Activated CD8-positive, alpha-beta T cell treated with anti-CD3 and anti-CD28 coated beads for 36 hours (primary cell): ENCODE data around the gene CHD9. TPM values are rescaled to one million over a fixed set of nuclear protein-coding genes. Genes with fewer than 3 reads are reported as not detected.

Experiments used
- ATAC-seq: fragments of 200-7000 bp; cut with Tn5 transposase; one replicate; pipeline ENCODE4 v1.10.0; 2021; ENCODE audit warnings: mild to moderate bottlenecking, moderate library complexity
- CTCF ChIA-PET: fragments of 350-600 bp; sonication (Branson Sonifier 250); formaldehyde crosslinking; loops from one replicate; lab custom pipeline; 2021; ENCODE audit warnings: antibody characterized with exemption; lab: Charles Lee
- POLR2A ChIA-PET: fragments of 350-600 bp; sonication (Branson Sonifier 250); formaldehyde crosslinking; loops from one replicate; lab custom pipeline; 2021; ENCODE audit warnings: antibody characterized with exemption; lab: Charles Lee
- DNase-seq: peaks from one replicate; pipeline ENCODE4 v3.0.0-alpha.2; 2020
- H3K27ac Mint-ChIP-seq: one replicate; pipeline ENCODE4 v1.8.0; 2021; ENCODE audit warnings: mild to moderate bottlenecking, mixed read lengths
- H3K27me3 Mint-ChIP-seq: one replicate; pipeline ENCODE4 v1.8.0; 2021; ENCODE audit warnings: mixed read lengths
- H3K36me3 Mint-ChIP-seq: one replicate; pipeline ENCODE4 v1.8.0; 2021; ENCODE audit warnings: low read depth, mixed read lengths
- H3K4me1 Mint-ChIP-seq: one replicate; pipeline ENCODE4 v1.8.0; 2021; ENCODE audit warnings: low read depth, mixed read lengths
- H3K4me3 Mint-ChIP-seq: one replicate; pipeline ENCODE4 v1.8.0; 2021; ENCODE audit warnings: mild to moderate bottlenecking, moderate library complexity, mixed read lengths
- H3K9me3 Mint-ChIP-seq: one replicate; pipeline ENCODE4 v1.8.0; 2021; ENCODE audit warnings: mixed read lengths
- CTCF ChIP-seq: fragments of 200-600 bp; IDR thresholded peaks from one replicate; pipeline ENCODE4 v1.8.0; 2022; ENCODE audit warnings: antibody characterized with exemption, mild to moderate bottlenecking
- intact Hi-C: fragments of 100-400 bp; cut with micrococcal nuclease; formaldehyde crosslinking; loops from one replicate; pipeline ENCODE4 v1.10.0; 2022
- total RNA-seq, 2 experiments: library from RNA; stranded (reverse); gene quantifications; one replicate each; pipeline ENCODE4 v1.2.3, GENCODE V29; 2021

CHD9 gene
- total RNA-seq, 2 experiments from 2014 or later, result 13.8 to 16.3 TPM

- Mint-ChIP-seq H3K36me3 (peaks cover 2% of the 10 kb centered on the region), H3K27ac (no peak overlapping the region), H3K9me3 (no peaks in the 10 kb centered on the region), H3K27me3 (no peaks in the 10 kb centered on the region), H3K4me3 (no peak overlapping the region), H3K4me1 (peaks cover 33% of the 10 kb centered on the region)
- POLR2A ChIA-PET, result no interaction called here
- intact Hi-C loops, result no loop called here
- ATAC-seq, result no peak
- no peak for TF ChIP-seq CTCF
- CTCF ChIA-PET, result interaction anchor here (0.6 to 1.3 kb wide), 2 partner anchors 10 to 355 kb away, joined by 3 read pairs; no protein-coding TSS in a partner anchor
- DNase-seq, result no peak
Observed at GRCh38 chr16:53089434-53090285, 34.9 kb downstream of the CHD9 start.

GRCh38 chr16:53090286-53090590 is 35.4 kb downstream of the CHD9 start:
- ChIA-PET POLR2A (no interaction called here), CTCF (interaction anchor here (0.6 to 1.3 kb wide), 2 partner anchors 10 to 354 kb away, joined by 3 read pairs; no protein-coding TSS in a partner anchor)
- ATAC-seq (no peak), DNase-seq (no peak)
- H3K36me3 Mint-ChIP-seq, result peaks cover 2% of the 10 kb centered on the region
- no peaks in the 10 kb centered on the region for H3K27me3 Mint-ChIP-seq
- intact Hi-C loops, result no loop called here
- no peak overlapping the region for H3K4me3 Mint-ChIP-seq
- no peak for TF ChIP-seq CTCF
- H3K9me3 Mint-ChIP-seq, result no peaks in the 10 kb centered on the region
- peaks cover 33% of the 10 kb centered on the region for H3K4me1 Mint-ChIP-seq
- no peak overlapping the region for H3K27ac Mint-ChIP-seq

- H3K9me3 Mint-ChIP-seq, result no peaks in the 10 kb centered on the region
- H3K27ac Mint-ChIP-seq, result no peak overlapping the region
- DNase-seq (peak; percentile 21), ATAC-seq (peak; percentile 58)
- H3K4me1 Mint-ChIP-seq, result peaks cover 33% of the 10 kb centered on the region
- peaks cover 2% of the 10 kb centered on the region for H3K36me3 Mint-ChIP-seq
- ChIA-PET POLR2A (interaction anchor here (1.5 kb wide), 1 partner anchor 20 kb away, joined by 3 read pairs; no protein-coding TSS in a partner anchor), CTCF (interaction anchor here (0.6 to 1.3 kb wide), 2 partner anchors 11 to 354 kb away, joined by 3 read pairs; no protein-coding TSS in a partner anchor)
- intact Hi-C loops, result no loop called here
- TF ChIP-seq CTCF, result no peak
- no peaks in the 10 kb centered on the region for H3K27me3 Mint-ChIP-seq
- no peak overlapping the region for H3K4me3 Mint-ChIP-seq
Observed at GRCh38 chr16:53090591-53091411, 36.0 kb downstream of the CHD9 start.

GRCh38 chr16:53091466-53092211 is 36.8 kb downstream of the CHD9 start:
- peak overlapping the region; percentile 58 for H3K27ac Mint-ChIP-seq
- H3K4me1 Mint-ChIP-seq, result peaks cover 33% of the 10 kb centered on the region
- H3K36me3 Mint-ChIP-seq, result peaks cover 2% of the 10 kb centered on the region
- H3K27me3 Mint-ChIP-seq, result no peaks in the 10 kb centered on the region
- intact Hi-C loops, result no loop called here
- ChIA-PET POLR2A (interaction anchor here (1.5 kb wide), 1 partner anchor 20 kb away, joined by 3 read pairs; no protein-coding TSS in a partner anchor), CTCF (no interaction called here)
- peak; percentile 32 for DNase-seq
- TF ChIP-seq CTCF, result no peak
- no peak overlapping the region for H3K4me3 Mint-ChIP-seq
- peak; percentile 78 for ATAC-seq
- H3K9me3 Mint-ChIP-seq, result no peaks in the 10 kb centered on the region
